Measurements from ENCODE around the gene P2RY11. TPM values are rescaled to one million over a fixed set of nuclear protein-coding genes. Genes with fewer than 3 reads are reported as not detected.
A peak's percentile ranks its signal among the peaks of the same experiment; 100 is the strongest.

P2RY11 gene
- total and polyA plus RNA-seq, 2 of the 4 experiments (the other 2 are of a cell fraction): 0.54 to 4.5 TPM

DNA sequence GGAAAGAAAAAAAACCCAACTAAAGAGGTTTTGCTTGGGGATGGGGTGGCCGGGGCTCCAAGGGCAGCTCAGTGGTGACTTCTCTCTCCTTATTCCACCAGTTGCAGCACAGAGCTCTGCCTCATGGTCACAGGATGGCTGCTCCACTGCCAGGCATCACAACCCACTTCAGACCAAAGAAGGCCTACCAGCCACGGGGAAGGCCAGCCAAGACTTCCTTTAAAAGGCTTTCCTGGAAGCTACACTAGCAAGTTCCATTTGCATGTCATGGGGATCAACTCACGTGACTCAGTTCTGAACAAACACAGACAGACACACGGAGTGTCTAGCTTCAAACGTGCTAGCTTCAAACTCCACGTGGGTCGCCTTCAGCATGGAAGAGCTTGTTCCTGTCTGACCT, 21.4 kb downstream of the P2RY11 start:
- no peak overlapping the region for H2BK15ac ChIP-seq (ENCODE audit: low read depth, low read length)
- H3K9me3 ChIP-seq (ENCODE audit: control insufficient read depth, insufficient read depth, low read length): no peaks in the 10 kb centered on the region
- ATAC-seq (ENCODE audit: low read depth) (no peak), DNase-seq (no peak)
- H2AK5ac ChIP-seq (ENCODE audit: low read depth, low read length): no peak overlapping the region
- H3K4me1 ChIP-seq (ENCODE audit: control insufficient read depth, insufficient read depth, low read length): peaks cover 3% of the 10 kb centered on the region; the same call in 1 of the 2 replicates
- H2AFZ ChIP-seq (replicated peaks; ENCODE audit: low read length, poor library complexity): no peak overlapping the region
- no peak overlapping the region for H2BK20ac ChIP-seq (ENCODE audit: low read depth, low read length)
- H3K27ac ChIP-seq (ENCODE audit: insufficient read depth, low read length): no peak overlapping the region
- H3K56ac ChIP-seq (ENCODE audit: extremely low read depth, insufficient read depth, low read length): no peak overlapping the region
- no peak overlapping the region for H2BK5ac ChIP-seq (ENCODE audit: low read depth, low read length, poor library complexity, severe bottlenecking)
- peak overlapping the region; percentile 3 for H2AK9ac ChIP-seq (replicated peaks; ENCODE audit: low read depth, low read length, poor library complexity)
- ChIA-PET POLR2A (ENCODE audit: unreplicated experiment) (no interaction called here), CTCF (interaction anchor here (0.6 kb wide), 1 partner anchor 117 kb away, joined by 3 read pairs; no protein-coding TSS in a partner anchor)
- dilution Hi-C loops (cut with HindIII; ENCODE audit: low sequenced_read_pairs, unreplicated experiment) (no loop called here), intact Hi-C loops (cut with micrococcal nuclease) (no loop called here), in situ Hi-C loops (cut with MboI; ENCODE audit: low sequenced_read_pairs) (no loop called here)
- H3K4ac ChIP-seq (ENCODE audit: low read depth, low read length): no peak overlapping the region
- no peak overlapping the region for H3K23ac ChIP-seq (ENCODE audit: low read depth, low read length)
- H3K9me1 ChIP-seq (ENCODE audit: insufficient read depth, low read length): peaks cover 3% of the 10 kb centered on the region
- no peak overlapping the region for H3K9ac ChIP-seq (ENCODE audit: low read depth, low read length)
- H3K79me1 ChIP-seq (ENCODE audit: low read depth in 1 of 2, low read length in 2 of 2): peaks cover 0 to 6% of the 10 kb centered on the region in 2 experiments; a peak in 3 of 4 replicates
- no peak overlapping the region for H4K8ac ChIP-seq (ENCODE audit: low read depth in 2 of 2, low read length in 2 of 2)
- H4K91ac ChIP-seq (ENCODE audit: insufficient read depth, low read depth, low read length): no peak overlapping the region
- WGBS, 2 experiments (ENCODE audit: extremely low coverage in 2 of 2, insufficient read length in 1 of 2): 92% methylated on average over 6 of the region's 7 CpGs; no CpG with 5 or more reads in 1 of the 2 experiments
- no peaks in the 10 kb centered on the region; the same call in 1 of the 2 replicates for H4K20me1 ChIP-seq (ENCODE audit: insufficient read depth, low read length)
- no peak overlapping the region for H3K4me2 ChIP-seq (ENCODE audit: low read depth, low read length)
- H2BK120ac ChIP-seq (ENCODE audit: low read depth, low read length): no peak overlapping the region
- H3K36me3 ChIP-seq (ENCODE audit: control insufficient read depth, insufficient read depth, low read length): peaks cover 52% of the 10 kb centered on the region
- H4K5ac ChIP-seq (ENCODE audit: low read depth, low read length): no peak overlapping the region
- no peak overlapping the region for H3K18ac ChIP-seq (ENCODE audit: low read depth, low read length)
- TF ChIP-seq, protein P1, sequence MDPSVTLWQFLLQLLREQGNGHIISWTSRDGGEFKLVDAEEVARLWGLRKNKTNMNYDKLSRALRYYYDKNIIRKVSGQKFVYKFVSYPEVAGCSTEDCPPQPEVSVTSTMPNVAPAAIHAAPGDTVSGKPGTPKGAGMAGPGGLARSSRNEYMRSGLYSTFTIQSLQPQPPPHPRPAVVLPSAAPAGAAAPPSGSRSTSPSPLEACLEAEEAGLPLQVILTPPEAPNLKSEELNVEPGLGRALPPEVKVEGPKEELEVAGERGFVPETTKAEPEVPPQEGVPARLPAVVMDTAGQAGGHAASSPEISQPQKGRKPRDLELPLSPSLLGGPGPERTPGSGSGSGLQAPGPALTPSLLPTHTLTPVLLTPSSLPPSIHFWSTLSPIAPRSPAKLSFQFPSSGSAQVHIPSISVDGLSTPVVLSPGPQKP (IDR thresholded peaks at IDR 0.05; ENCODE audit: borderline replicate concordance, low read depth, low read length): no peak
- H3K27me3 ChIP-seq (ENCODE audit: control insufficient read depth, insufficient read depth, low read length): no peaks in the 10 kb centered on the region
- H3K14ac ChIP-seq (replicated peaks; ENCODE audit: low read depth, low read length): no peak overlapping the region
- BruUV-seq (replicated peaks): no TSS peak
- no peak overlapping the region for H3K4me3 ChIP-seq (ENCODE audit: insufficient read depth, low read depth, low read length)

All from IMR-90 (cell line).